Keratinocyte (primary cell): ENCODE results near the gene RRP9. TPM values are rescaled to one million over a fixed set of nuclear protein-coding genes. Genes with fewer than 3 reads are reported as not detected.
A peak's percentile ranks its signal among the peaks of the same experiment; 100 is the strongest.

Experiments used
- DNase-seq: peaks from one replicate; pipeline ENCODE4 v3.0.0-alpha.2; 2011; ENCODE audit warnings: low read depth, missing footprints, low spot score
- FAIRE-seq: peaks from 2 replicates; lab custom pipeline; 2011; peaks lifted over from hg19 to GRCh38; lab: Jason Lieb, UNC
- H2AFZ ChIP-seq: 2 replicates; pipeline ENCODE4 v1.6.0; 2012; ENCODE audit warnings: low read length, control low read depth, inconsistent platforms; ENCODE audit not compliant: control insufficient read depth
- H3K27ac ChIP-seq: 2 replicates; pipeline ENCODE4 v1.5.1; 2011; ENCODE audit warnings: low read length; ENCODE audit not compliant: control insufficient read depth, insufficient read depth
- H3K27me3 ChIP-seq: 3 replicates; pipeline ENCODE4 v1.6.0; 2011; ENCODE audit warnings: low read length; ENCODE audit not compliant: control insufficient read depth, insufficient read depth; ENCODE audit errors: extremely low read depth
- H3K36me3 ChIP-seq, 2 experiments: 2 replicates in 1 of 2; 3 replicates in 1 of 2; pipeline ENCODE4 v1.5.1; 2011; ENCODE audit warnings: low read length in 2 of 2, mild to moderate bottlenecking in 1 of 2; ENCODE audit not compliant: control insufficient read depth in 2 of 2, insufficient read depth in 2 of 2; ENCODE audit errors: extremely low read depth in 1 of 2
- H3K4me1 ChIP-seq: 3 replicates; pipeline ENCODE4 v1.5.1; 2011; ENCODE audit warnings: low read length; ENCODE audit not compliant: control insufficient read depth, insufficient read depth; ENCODE audit errors: extremely low read depth
- H3K4me2 ChIP-seq: 3 replicates; pipeline ENCODE4 v1.6.0; 2011; ENCODE audit warnings: low read depth, low read length; ENCODE audit not compliant: control insufficient read depth, insufficient read depth; ENCODE audit errors: extremely low read depth
- H3K4me3 ChIP-seq, 3 experiments: fragments of 200-600 bp in 1 of 3; sonication (generic) in 1 of 3; 2 replicates in 2 of 3; 3 replicates in 1 of 3; pipeline ENCODE4 v1.5.1; 2011 to 2016; ENCODE audit warnings: low read length in 3 of 3, mild to moderate bottlenecking in 3 of 3, control low read depth in 2 of 3, inconsistent platforms in 1 of 3, low read depth in 1 of 3, mixed read lengths in 1 of 3, mixed run types in 1 of 3, moderate library complexity in 1 of 3; ENCODE audit not compliant: control insufficient read depth in 2 of 3, insufficient read depth in 2 of 3; ENCODE audit errors: extremely low read depth in 1 of 3
- H3K79me2 ChIP-seq: 2 replicates; pipeline ENCODE4 v1.6.0; 2012; ENCODE audit warnings: low read length; ENCODE audit not compliant: control insufficient read depth, insufficient read depth
- H3K9ac ChIP-seq: 3 replicates; pipeline ENCODE4 v1.6.0; 2011; ENCODE audit warnings: low read length; ENCODE audit not compliant: control insufficient read depth, insufficient read depth; ENCODE audit errors: extremely low read depth
- H3K9me1 ChIP-seq: 3 replicates; pipeline ENCODE4 v1.6.0; 2011; ENCODE audit warnings: low read length; ENCODE audit not compliant: control insufficient read depth, insufficient read depth; ENCODE audit errors: extremely low read depth
- H3K9me3 ChIP-seq: 2 replicates; pipeline ENCODE4 v1.5.1; 2012; ENCODE audit warnings: low read depth, low read length; ENCODE audit not compliant: control insufficient read depth
- H4K20me1 ChIP-seq: 3 replicates; pipeline ENCODE4 v1.6.0; 2011; ENCODE audit warnings: low read length; ENCODE audit not compliant: control insufficient read depth, insufficient read depth; ENCODE audit errors: extremely low read depth
- EZH2 ChIP-seq: IDR thresholded peaks from one replicate; pipeline ENCODE4 v1.6.1; 2012; ENCODE audit warnings: inconsistent platforms, mild to moderate bottlenecking, low read length, moderate library complexity
- dilution Hi-C: fragments of 300-500 bp; cut with MboI; formaldehyde crosslinking; loops from one replicate; pipeline ENCODE4 v1.7.0; 2020; ENCODE audit warnings: low sequenced_read_pairs; ENCODE audit not compliant: extremely low pct_ligation_motif_present
- polyA plus RNA-seq, 5 experiments: library from polyadenylated mRNA; depleted of rRNA in 3 of 5; stranded (reverse) in 3 of 5; stranded (forward) in 1 of 5; unstranded in 1 of 5; fragments of >200 nt; gene quantifications; 1 replicate in 1 of 5; 2 replicates in 3 of 5; 3 replicates in 1 of 5; pipeline versions ENCODE4 v1.2.1 to v1.2.3, GENCODE V29; 2011 to 2012; ENCODE audit warnings: missing spikeins in 2 of 5, low read depth in 1 of 5, low replicate concordance in 1 of 5
- TF ChIP-seq, protein P1 (sequence below), 3 experiments: IDR thresholded peaks in 1 of 3; conservative IDR thresholded peaks in 1 of 3; optimal IDR thresholded peaks in 1 of 3; 2 replicates in 2 of 3; 3 replicates in 1 of 3; pipeline versions ENCODE3 to v1.5.1; 2011; ENCODE audit warnings: low read length in 3 of 3, mild to moderate bottlenecking in 3 of 3, moderate library complexity in 2 of 3, control low read depth in 1 of 3, inconsistent platforms in 1 of 3; ENCODE audit not compliant: insufficient read depth in 2 of 3; ENCODE audit errors: extremely low read depth in 1 of 3

Gene RRP9
- polyA plus RNA-seq, 1 donor (not counting 4 experiments of a cell fraction or from before 2014, with no cell fraction given), result 21.8 TPM

DNA sequence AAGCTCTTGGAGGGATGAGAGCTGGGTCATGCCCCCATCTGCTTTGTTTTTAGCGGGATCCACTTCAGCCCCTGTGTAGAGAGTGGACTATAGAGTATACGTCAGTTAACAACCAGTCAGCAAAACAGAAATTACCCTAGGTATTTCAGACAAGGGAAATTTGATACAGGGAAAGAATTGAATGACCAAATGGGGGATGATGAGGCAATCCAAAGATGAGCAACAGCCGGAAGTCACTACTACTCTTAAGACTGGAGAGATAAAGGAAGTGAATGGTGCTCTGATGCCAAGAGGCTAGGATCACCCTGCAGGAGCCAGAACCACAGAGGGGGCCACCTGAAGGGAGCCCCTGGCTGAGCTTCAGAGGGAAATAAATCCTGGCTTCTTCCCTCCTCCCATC lies 11.7 kb upstream of the RRP9 start:
- H3K9me1 ChIP-seq, result no peaks in the 10 kb centered on the region
- no peaks in the 10 kb centered on the region for H3K79me2 ChIP-seq
- no peak overlapping the region for H3K4me2 ChIP-seq
- TF ChIP-seq EZH2, result no peak
- TF ChIP-seq, protein P1, sequence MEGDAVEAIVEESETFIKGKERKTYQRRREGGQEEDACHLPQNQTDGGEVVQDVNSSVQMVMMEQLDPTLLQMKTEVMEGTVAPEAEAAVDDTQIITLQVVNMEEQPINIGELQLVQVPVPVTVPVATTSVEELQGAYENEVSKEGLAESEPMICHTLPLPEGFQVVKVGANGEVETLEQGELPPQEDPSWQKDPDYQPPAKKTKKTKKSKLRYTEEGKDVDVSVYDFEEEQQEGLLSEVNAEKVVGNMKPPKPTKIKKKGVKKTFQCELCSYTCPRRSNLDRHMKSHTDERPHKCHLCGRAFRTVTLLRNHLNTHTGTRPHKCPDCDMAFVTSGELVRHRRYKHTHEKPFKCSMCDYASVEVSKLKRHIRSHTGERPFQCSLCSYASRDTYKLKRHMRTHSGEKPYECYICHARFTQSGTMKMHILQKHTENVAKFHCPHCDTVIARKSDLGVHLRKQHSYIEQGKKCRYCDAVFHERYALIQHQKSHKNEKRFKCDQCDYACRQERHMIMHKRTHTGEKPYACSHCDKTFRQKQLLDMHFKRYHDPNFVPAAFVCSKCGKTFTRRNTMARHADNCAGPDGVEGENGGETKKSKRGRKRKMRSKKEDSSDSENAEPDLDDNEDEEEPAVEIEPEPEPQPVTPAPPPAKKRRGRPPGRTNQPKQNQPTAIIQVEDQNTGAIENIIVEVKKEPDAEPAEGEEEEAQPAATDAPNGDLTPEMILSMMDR (optimal IDR thresholded peaks at IDR 0.05 in 1 of 3, IDR thresholded peaks at IDR 0.05 in 1 of 3, conservative IDR thresholded peaks at IDR 0.05 in 1 of 3; ENCODE audit: extremely low read depth in 1 of 3, insufficient read depth in 2 of 3, low read length in 3 of 3), result no peak
- H2AFZ ChIP-seq, result no peak overlapping the region
- FAIRE-seq (peak; percentile 69), DNase-seq (no peak)
- dilution Hi-C loops, result no loop called here
- no peaks in the 10 kb centered on the region for H4K20me1 ChIP-seq
- no peak overlapping the region for H3K9ac ChIP-seq
- no peak overlapping the region for H3K4me3 ChIP-seq
- peaks cover 28% of the 10 kb centered on the region for H3K27me3 ChIP-seq
- H3K36me3 ChIP-seq, result peaks cover 0 to under 1% of the 10 kb centered on the region in 2 experiments
- no peak overlapping the region for H3K27ac ChIP-seq
- H3K9me3 ChIP-seq, result no peaks in the 10 kb centered on the region
- H3K4me1 ChIP-seq, result peaks cover 11% of the 10 kb centered on the region

DNA sequence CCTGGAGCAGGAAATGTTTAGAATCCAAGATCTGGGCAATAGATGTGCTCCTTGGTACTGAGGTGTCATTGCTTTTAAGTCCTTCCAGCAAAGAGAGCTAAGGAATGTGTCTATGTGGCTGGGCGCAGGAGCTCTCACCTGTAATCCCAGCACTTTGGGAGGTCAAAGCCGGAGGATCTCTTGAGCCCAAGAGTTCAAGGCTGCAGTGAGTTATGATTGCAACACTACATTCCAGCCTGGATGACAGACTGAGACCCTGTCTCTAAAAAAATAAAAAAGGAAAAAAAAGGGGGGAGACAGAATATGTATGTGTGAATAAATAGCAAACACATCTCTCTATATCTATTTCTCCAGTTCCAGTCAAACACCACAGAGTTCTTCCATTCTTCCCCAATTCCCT lies 9.2 kb upstream of the RRP9 start:
- Histone ChIP-seq H4K20me1 (no peaks in the 10 kb centered on the region), H3K4me3 (no peak overlapping the region), H3K36me3 (no peaks in the 10 kb centered on the region), H3K27ac (no peak overlapping the region), H3K9me3 (no peaks in the 10 kb centered on the region), H3K9ac (no peak overlapping the region), H3K9me1 (no peaks in the 10 kb centered on the region), H3K27me3 (peaks cover 28% of the 10 kb centered on the region), H3K4me1 (peaks cover 4% of the 10 kb centered on the region), H2AFZ (no peak overlapping the region), H3K4me2 (no peak overlapping the region), H3K79me2 (no peaks in the 10 kb centered on the region)
- TF ChIP-seq, protein P1 (optimal IDR thresholded peaks at IDR 0.05 in 1 of 3, IDR thresholded peaks at IDR 0.05 in 1 of 3, conservative IDR thresholded peaks at IDR 0.05 in 1 of 3; ENCODE audit: extremely low read depth in 1 of 3, insufficient read depth in 2 of 3, low read length in 3 of 3), result no peak
- TF ChIP-seq EZH2, result no peak
- FAIRE-seq, result no peak
- DNase-seq, result no peak
- dilution Hi-C loops, result no loop called here
